H9 (cell line): ENCODE results near the gene FBXO10. TPM values are rescaled to one million over a fixed set of nuclear protein-coding genes. Genes with fewer than 3 reads are reported as not detected.

Experiments used
- DNase-seq: peaks from one replicate; pipeline ENCODE4 v3.0.0-alpha.2; 2017
- H2AFZ ChIP-seq: one replicate; pipeline ENCODE4 v1.6.1; 2013; ENCODE audit warnings: mild to moderate bottlenecking, low read length, control low read depth, moderate library complexity
- H2AK5ac ChIP-seq: 2 replicates; pipeline ENCODE4 v1.6.1; 2013; ENCODE audit warnings: low read length, control low read depth, mixed read lengths; ENCODE audit not compliant: insufficient read length
- H2BK120ac ChIP-seq: one replicate; pipeline ENCODE4 v1.6.1; 2013; ENCODE audit warnings: low read depth, mild to moderate bottlenecking, low read length, control low read depth, inconsistent platforms; ENCODE audit not compliant: poor library complexity, severe bottlenecking
- H2BK12ac ChIP-seq: 2 replicates; pipeline ENCODE4 v1.6.1; 2013; ENCODE audit warnings: low read length, control low read depth, mixed read lengths, low read depth; ENCODE audit not compliant: insufficient read length
- H2BK15ac ChIP-seq: 2 replicates; pipeline ENCODE4 v1.6.1; 2013; ENCODE audit warnings: low read depth, low read length, control low read depth
- H2BK20ac ChIP-seq: one replicate; pipeline ENCODE4 v1.6.1; 2013; ENCODE audit warnings: low read depth, mild to moderate bottlenecking, low read length, control low read depth, inconsistent platforms; ENCODE audit not compliant: poor library complexity, severe bottlenecking
- H2BK5ac ChIP-seq: 2 replicates; pipeline ENCODE4 v1.6.1; 2013; ENCODE audit warnings: low read length, control low read depth, mixed read lengths; ENCODE audit not compliant: insufficient read length
- H3K14ac ChIP-seq: 2 replicates; pipeline ENCODE4 v1.6.1; 2013; ENCODE audit warnings: low read length, control low read depth; ENCODE audit not compliant: insufficient read depth
- H3K18ac ChIP-seq: 2 replicates; pipeline ENCODE4 v1.6.1; 2013; ENCODE audit warnings: low read depth, mild to moderate bottlenecking, mixed read lengths, low read length, control low read depth; ENCODE audit not compliant: insufficient read length
- H3K23ac ChIP-seq: 2 replicates; pipeline ENCODE4 v1.6.1; 2013; ENCODE audit warnings: low read length, control low read depth, mixed read lengths, low read depth; ENCODE audit not compliant: insufficient read length
- H3K23me2 ChIP-seq: 2 replicates; pipeline ENCODE4 v1.6.1; 2013; ENCODE audit warnings: low read depth, mild to moderate bottlenecking, mixed read lengths, low read length, control low read depth; ENCODE audit not compliant: insufficient read length, poor library complexity, severe bottlenecking
- H3K27ac ChIP-seq: 2 replicates; pipeline ENCODE4 v1.5.1; 2013; ENCODE audit warnings: low read length, control low read depth, mixed read lengths, low read depth; ENCODE audit not compliant: insufficient read length
- H3K27me3 ChIP-seq: 2 replicates; pipeline ENCODE4 v1.6.1; 2013; ENCODE audit warnings: low read length, control low read depth, inconsistent platforms; ENCODE audit not compliant: insufficient read depth
- H3K4ac ChIP-seq: 2 replicates; pipeline ENCODE4 v1.6.1; 2013; ENCODE audit warnings: low read depth, mild to moderate bottlenecking, control low read depth, inconsistent platforms, low read length, moderate library complexity
- H3K4me1 ChIP-seq: 2 replicates; pipeline ENCODE4 v1.6.1; 2013; ENCODE audit warnings: low read length, control low read depth, inconsistent platforms; ENCODE audit not compliant: insufficient read depth
- H3K4me2 ChIP-seq: 2 replicates; pipeline ENCODE4 v1.6.1; 2013; ENCODE audit warnings: low read length, control low read depth, mixed read lengths; ENCODE audit not compliant: insufficient read length, insufficient read depth
- H3K56ac ChIP-seq: 2 replicates; pipeline ENCODE4 v1.6.1; 2013; ENCODE audit warnings: low read depth, mild to moderate bottlenecking, mixed read lengths, low read length, control low read depth; ENCODE audit not compliant: insufficient read length
- H3K79me1 ChIP-seq: 2 replicates; pipeline ENCODE4 v1.6.1; 2013; ENCODE audit warnings: low read depth, mild to moderate bottlenecking, moderate library complexity, low read length, control low read depth, inconsistent platforms; ENCODE audit not compliant: insufficient read depth, poor library complexity, severe bottlenecking
- H3K79me2 ChIP-seq: 2 replicates; pipeline ENCODE4 v1.6.1; 2013; ENCODE audit warnings: low read length, control low read depth, inconsistent platforms; ENCODE audit not compliant: insufficient read depth
- H3K9ac ChIP-seq: 2 replicates; pipeline ENCODE4 v1.6.1; 2013; ENCODE audit warnings: low read length, control low read depth, mixed read lengths; ENCODE audit not compliant: insufficient read length; ENCODE audit errors: extremely low read depth
- H3K9me3 ChIP-seq: one replicate; pipeline ENCODE4 v1.6.1; 2013; ENCODE audit warnings: low read depth, low read length, inconsistent platforms; ENCODE audit not compliant: control insufficient read depth
- H3T11ph ChIP-seq: one replicate; pipeline ENCODE4 v1.6.1; 2013; ENCODE audit warnings: mild to moderate bottlenecking, low read length, control low read depth, inconsistent platforms
- H4K20me1 ChIP-seq: one replicate; pipeline ENCODE4 v1.6.1; 2013; ENCODE audit not compliant: control insufficient read depth, insufficient read length, insufficient read depth
- H4K5ac ChIP-seq: 2 replicates; pipeline ENCODE4 v1.6.1; 2013; ENCODE audit warnings: low read depth, mild to moderate bottlenecking, mixed read lengths, low read length, control low read depth; ENCODE audit not compliant: insufficient read length
- H4K8ac ChIP-seq: replicated peaks from 2 replicates; pipeline ENCODE4 v1.6.1; 2013; ENCODE audit warnings: low read length, control low read depth, mixed read lengths, low read depth; ENCODE audit not compliant: insufficient read length
- H4K91ac ChIP-seq: 2 replicates; pipeline ENCODE4 v1.6.1; 2013; ENCODE audit warnings: low read depth, mild to moderate bottlenecking, moderate library complexity, mixed read lengths, low read length, control low read depth; ENCODE audit not compliant: insufficient read length
- H3K27ac Mint-ChIP-seq, 3 experiments: 2 replicates in 2 of 3; 3 replicates in 1 of 3; pipeline ENCODE4 v1.8.0; 2020 to 2021; ENCODE audit warnings: mixed read lengths in 3 of 3, mild to moderate bottlenecking in 1 of 3, moderate library complexity in 1 of 3
- H3K27me3 Mint-ChIP-seq: 2 replicates; pipeline ENCODE4 v1.8.0; 2021; ENCODE audit warnings: low read depth, mild to moderate bottlenecking, moderate library complexity, mixed read lengths
- H3K36me3 Mint-ChIP-seq, 3 experiments: 2 replicates in 2 of 3; 3 replicates in 1 of 3; pipeline ENCODE4 v1.8.0; 2020 to 2021; ENCODE audit warnings: low read depth in 3 of 3, mixed read lengths in 3 of 3; ENCODE audit not compliant: insufficient read depth in 1 of 3
- H3K4me1 Mint-ChIP-seq, 2 experiments: 2 replicates each; pipeline ENCODE4 v1.8.0; 2020; ENCODE audit warnings: mixed read lengths in 2 of 2
- H3K4me3 Mint-ChIP-seq, 2 experiments: 2 replicates in 1 of 2; 3 replicates in 1 of 2; pipeline ENCODE4 v1.8.0; 2020 to 2021; ENCODE audit warnings: mild to moderate bottlenecking in 2 of 2, mixed read lengths in 2 of 2, moderate library complexity in 1 of 2
- H3K9me3 Mint-ChIP-seq, 2 experiments: 2 replicates in 1 of 2; 3 replicates in 1 of 2; pipeline ENCODE4 v1.8.0; 2020; ENCODE audit warnings: mild to moderate bottlenecking in 2 of 2, mixed read lengths in 2 of 2, moderate library complexity in 1 of 2
- CTCF ChIP-seq: fragments of 200-600 bp; sonication (generic); conservative IDR thresholded peaks from 3 replicates; pipeline ENCODE4 v1.8.0; 2021; ENCODE audit warnings: antibody characterized with exemption, mild to moderate bottlenecking
- whole genome bisulfite sequencing: extraction: QIAGEN DNeasy Blood & Tissue Kit; methylation state at CpG from one replicate; pipeline ENCODE4 v1.1.7; 2013; ENCODE audit warnings: missing lambda C conversion rate, low lambda C conversion rate, mixed read lengths; ENCODE audit not compliant: insufficient read length; ENCODE audit errors: extremely low coverage; 5-methylcytosine and 5-hydroxymethylcytosine counted together
- total RNA-seq: library from RNA; stranded (reverse); gene quantifications from 2 replicates; pipeline ENCODE4 v1.2.1, GENCODE V29; 2021

Gene FBXO10
- total RNA-seq, 1 experiment from 2014 or later = 16.8 TPM

- Mint-ChIP-seq H3K27ac (no peak overlapping the region; a peak in 1 of 7 replicates), H3K4me3 (no peak overlapping the region), H3K4me1 (0 out of 4 replicates have a peak, but pooled peaks cover 0 to 2% of the 10 kb centered on the region in 2 experiments), H3K36me3 (peaks cover 22 to 53% (median 23%) of the 10 kb centered on the region in 3 experiments; a peak in 6 of 7 replicates), H3K27me3 (no peaks in the 10 kb centered on the region; the same call in 1 of the 2 replicates), H3K9me3 (no peaks in the 10 kb centered on the region)
- H3K23me2 ChIP-seq = no peaks in the 10 kb centered on the region
- no peak overlapping the region for H3K4ac ChIP-seq
- no peak for TF ChIP-seq CTCF
- H3K27ac ChIP-seq = no peak overlapping the region
- no peaks in the 10 kb centered on the region for H3K79me2 ChIP-seq
- H3T11ph ChIP-seq = no peak overlapping the region
- no peak overlapping the region for H3K4me2 ChIP-seq
- H3K27me3 ChIP-seq = no peaks in the 10 kb centered on the region
- no peak overlapping the region for H4K91ac ChIP-seq
- no peak overlapping the region for H3K18ac ChIP-seq
- no peak overlapping the region for H3K23ac ChIP-seq
- H3K9ac ChIP-seq = no peak overlapping the region
- H3K4me1 ChIP-seq = no peaks in the 10 kb centered on the region
- no peak overlapping the region for H3K14ac ChIP-seq
- WGBS = no CpG with 5 or more reads among the region's 11 CpGs
- no peaks in the 10 kb centered on the region for H3K79me1 ChIP-seq
- H2BK5ac ChIP-seq = no peak overlapping the region
- no peak overlapping the region for H4K5ac ChIP-seq
- no peaks in the 10 kb centered on the region for H3K9me3 ChIP-seq
- no peak overlapping the region for H3K56ac ChIP-seq
- H2AK5ac ChIP-seq = no peak overlapping the region
- H2BK12ac ChIP-seq = no peak overlapping the region
- H2BK20ac ChIP-seq = no peak overlapping the region
- no peak overlapping the region for H2AFZ ChIP-seq
- no peak overlapping the region for H2BK120ac ChIP-seq
- no peak overlapping the region for H2BK15ac ChIP-seq
- no peaks in the 10 kb centered on the region for H4K20me1 ChIP-seq
- no peak overlapping the region for H4K8ac ChIP-seq
- no peak for DNase-seq
Observed at GRCh38 chr9:37507566-37508134, 68.5 kb downstream of the FBXO10 start.
